Peyer's patch (tissue), 4 donors: ENCODE results near the gene LRATD1.

Experiments used
- CTCF ChIP-seq, 6 experiments: fragments of 450-650 bp in 4 of 6; fragments of 200-600 bp in 2 of 6; sonication (generic) in 1 of 6; IDR thresholded peaks; one replicate each; pipeline ENCODE4 v1.5.1; 2017 to 2019; ENCODE audit warnings: antibody characterized with exemption in 6 of 6, mild to moderate bottlenecking in 3 of 6, moderate library complexity in 1 of 6
- POLR2A ChIP-seq, 2 donors: fragments of 450-650 bp; IDR thresholded peaks; one replicate each; pipeline ENCODE4 v1.5.1; 2017; ENCODE audit warnings: antibody characterized with exemption in 2 of 2, mild to moderate bottlenecking in 2 of 2, moderate library complexity in 2 of 2

GRCh38 chr2:14675489-14675888, 43.0 kb downstream of the LRATD1 start:
- TF ChIP-seq CTCF (IDR thresholded peaks at IDR 0.05) = no peak
- no peak for TF ChIP-seq POLR2A (IDR thresholded peaks at IDR 0.05)
